KMS-11 (cell line): Measurements from ENCODE around the gene CSPG5.

Experiments
- H2AFZ ChIP-seq: fragments of 200-600 bp; sonication (generic); 2 replicates; pipeline ENCODE4 v1.6.1; 2016; ENCODE audit warnings: antibody characterized with exemption, mixed run types, low read depth
- H3K27ac ChIP-seq: fragments of 200-600 bp; sonication (generic); 2 replicates; pipeline ENCODE4 v1.6.1; 2016; ENCODE audit warnings: mild to moderate bottlenecking, mixed run types
- H3K27me3 ChIP-seq: fragments of 200-600 bp; sonication (generic); 2 replicates; pipeline ENCODE4 v1.6.1; 2017; ENCODE audit warnings: mild to moderate bottlenecking, low read depth, mixed run types, moderate library complexity; ENCODE audit not compliant: insufficient read depth
- H3K36me3 ChIP-seq: fragments of 200-600 bp; sonication (generic); 2 replicates; pipeline ENCODE4 v1.6.1; 2017; ENCODE audit warnings: mild to moderate bottlenecking, mixed run types; ENCODE audit not compliant: insufficient read depth
- H3K4me1 ChIP-seq: fragments of 200-600 bp; sonication (generic); 2 replicates; pipeline ENCODE4 v1.6.1; 2016; ENCODE audit warnings: mild to moderate bottlenecking, low read depth, mixed run types; ENCODE audit not compliant: poor library complexity, severe bottlenecking
- H3K4me2 ChIP-seq: fragments of 200-600 bp; sonication (generic); 2 replicates; pipeline ENCODE4 v1.7.0; 2016; ENCODE audit warnings: mild to moderate bottlenecking, mixed run types
- H3K4me3 ChIP-seq: fragments of 200-600 bp; sonication (generic); IDR thresholded peaks from 2 replicates; pipeline ENCODE4 v1.6.1; 2017; ENCODE audit warnings: low read depth, low read length, mixed read lengths; ENCODE audit not compliant: insufficient read depth
- H3K79me2 ChIP-seq: fragments of 200-600 bp; sonication (generic); 2 replicates; pipeline ENCODE4 v1.6.1; 2016; ENCODE audit warnings: low read depth, mixed run types; ENCODE audit not compliant: insufficient read depth
- H3K9ac ChIP-seq: fragments of 200-600 bp; sonication (generic); 2 replicates; pipeline ENCODE4 v1.6.1; 2016; ENCODE audit warnings: mild to moderate bottlenecking, mixed run types
- H4K20me1 ChIP-seq: fragments of 200-600 bp; sonication (generic); 2 replicates; pipeline ENCODE4 v1.6.1; 2016; ENCODE audit warnings: mild to moderate bottlenecking, mixed run types; ENCODE audit not compliant: insufficient read depth
- TF ChIP-seq, protein P1 (sequence below): fragments of 200-600 bp; sonication (generic); conservative IDR thresholded peaks from 2 replicates; pipeline ENCODE4 v1.6.1; 2017; ENCODE audit warnings: low read depth, mild to moderate bottlenecking, antibody characterized with exemption, low read length, moderate library complexity, mixed read lengths

CSPG5 gene

DNA sequence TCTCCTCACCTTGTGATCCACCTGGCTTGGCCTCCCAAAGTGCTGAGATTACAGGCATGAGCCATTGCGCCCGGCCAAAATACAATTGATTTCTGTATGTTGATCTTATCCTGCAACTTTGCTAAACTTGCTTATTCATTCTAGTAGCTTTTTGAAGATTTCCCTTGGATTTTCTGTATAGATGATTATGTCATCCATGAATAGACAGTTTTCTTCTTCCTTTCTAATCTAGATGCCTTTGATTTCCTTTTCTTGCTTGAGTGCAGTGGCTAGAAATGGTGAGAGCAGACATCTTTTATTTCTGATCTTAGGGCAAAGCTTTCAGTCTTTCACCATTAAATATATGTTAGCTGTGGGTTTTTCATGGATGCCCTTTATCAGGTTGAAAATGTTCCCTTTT, 60.7 kb downstream of the CSPG5 start:
- no peak overlapping the region for H3K9ac ChIP-seq
- no peaks in the 10 kb centered on the region for H4K20me1 ChIP-seq
- H3K4me2 ChIP-seq = no peak overlapping the region
- TF ChIP-seq, protein P1, sequence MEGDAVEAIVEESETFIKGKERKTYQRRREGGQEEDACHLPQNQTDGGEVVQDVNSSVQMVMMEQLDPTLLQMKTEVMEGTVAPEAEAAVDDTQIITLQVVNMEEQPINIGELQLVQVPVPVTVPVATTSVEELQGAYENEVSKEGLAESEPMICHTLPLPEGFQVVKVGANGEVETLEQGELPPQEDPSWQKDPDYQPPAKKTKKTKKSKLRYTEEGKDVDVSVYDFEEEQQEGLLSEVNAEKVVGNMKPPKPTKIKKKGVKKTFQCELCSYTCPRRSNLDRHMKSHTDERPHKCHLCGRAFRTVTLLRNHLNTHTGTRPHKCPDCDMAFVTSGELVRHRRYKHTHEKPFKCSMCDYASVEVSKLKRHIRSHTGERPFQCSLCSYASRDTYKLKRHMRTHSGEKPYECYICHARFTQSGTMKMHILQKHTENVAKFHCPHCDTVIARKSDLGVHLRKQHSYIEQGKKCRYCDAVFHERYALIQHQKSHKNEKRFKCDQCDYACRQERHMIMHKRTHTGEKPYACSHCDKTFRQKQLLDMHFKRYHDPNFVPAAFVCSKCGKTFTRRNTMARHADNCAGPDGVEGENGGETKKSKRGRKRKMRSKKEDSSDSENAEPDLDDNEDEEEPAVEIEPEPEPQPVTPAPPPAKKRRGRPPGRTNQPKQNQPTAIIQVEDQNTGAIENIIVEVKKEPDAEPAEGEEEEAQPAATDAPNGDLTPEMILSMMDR = no peak
- no peak overlapping the region for H2AFZ ChIP-seq
- H3K27me3 ChIP-seq = no peaks in the 10 kb centered on the region
- no peak overlapping the region for H3K4me3 ChIP-seq
- H3K4me1 ChIP-seq = peaks cover 7% of the 10 kb centered on the region
- H3K79me2 ChIP-seq = no peaks in the 10 kb centered on the region
- H3K36me3 ChIP-seq = no peaks in the 10 kb centered on the region
- H3K27ac ChIP-seq = no peak overlapping the region

DNA sequence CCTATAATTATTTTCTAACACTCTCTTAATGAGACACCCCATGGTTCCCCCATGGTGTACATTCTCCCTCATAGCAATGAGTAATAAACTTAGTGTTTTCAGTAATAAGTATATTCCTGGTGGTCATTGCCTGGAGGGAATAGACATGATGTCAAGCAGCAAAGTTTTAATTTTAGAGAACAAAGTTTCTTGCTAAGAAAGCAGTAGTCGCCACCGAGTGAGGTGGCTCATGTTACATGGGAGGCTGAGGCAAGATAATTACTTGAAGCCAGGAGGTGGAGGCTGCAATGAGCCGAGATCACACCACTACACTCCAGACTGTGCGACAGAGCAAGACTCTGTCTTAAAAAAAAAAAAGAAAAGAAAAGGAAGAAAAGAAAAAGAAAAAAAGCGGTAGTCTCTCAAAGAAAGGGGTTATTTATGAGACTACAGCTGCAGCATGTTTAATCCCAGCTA, 62.8 kb downstream of the CSPG5 start:
- Histone ChIP-seq H3K4me2 (no peak overlapping the region), H2AFZ (no peak overlapping the region), H3K79me2 (no peaks in the 10 kb centered on the region; the same call in 1 of the 2 replicates), H3K4me3 (no peak overlapping the region), H3K27me3 (no peaks in the 10 kb centered on the region), H4K20me1 (no peaks in the 10 kb centered on the region), H3K9ac (no peak overlapping the region), H3K4me1 (no peaks in the 10 kb centered on the region), H3K27ac (no peak overlapping the region), H3K36me3 (no peaks in the 10 kb centered on the region)
- TF ChIP-seq, protein P1 = no peak

DNA sequence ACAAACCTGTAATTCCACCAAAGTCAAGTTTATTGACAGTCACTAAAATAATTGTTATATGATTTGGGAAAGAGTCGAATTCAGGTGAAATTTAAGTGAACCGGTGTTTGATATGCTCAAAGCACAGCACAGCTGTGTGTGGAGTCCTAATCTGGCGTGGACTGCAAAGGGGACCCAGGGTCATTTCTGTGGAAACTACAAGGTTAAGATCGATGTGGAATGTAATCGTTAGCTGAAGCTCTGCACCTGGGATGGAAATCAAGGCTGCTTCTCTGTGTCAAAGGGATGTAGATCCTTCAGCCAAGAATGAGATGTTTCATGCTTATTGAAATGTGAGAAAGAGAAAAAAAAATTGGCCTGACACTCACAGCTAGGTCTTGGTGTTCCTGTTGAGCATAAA, 63.6 kb downstream of the CSPG5 start:
- H3K27me3 ChIP-seq = no peaks in the 10 kb centered on the region
- H2AFZ ChIP-seq = no peak overlapping the region
- no peak overlapping the region for H3K4me2 ChIP-seq
- TF ChIP-seq, protein P1 = no peak
- H3K4me1 ChIP-seq = no peaks in the 10 kb centered on the region
- H3K36me3 ChIP-seq = no peaks in the 10 kb centered on the region
- no peak overlapping the region for H3K27ac ChIP-seq
- no peaks in the 10 kb centered on the region; the same call in 1 of the 2 replicates for H3K79me2 ChIP-seq
- no peak overlapping the region for H3K9ac ChIP-seq
- H3K4me3 ChIP-seq = no peak overlapping the region
- H4K20me1 ChIP-seq = no peaks in the 10 kb centered on the region

DNA sequence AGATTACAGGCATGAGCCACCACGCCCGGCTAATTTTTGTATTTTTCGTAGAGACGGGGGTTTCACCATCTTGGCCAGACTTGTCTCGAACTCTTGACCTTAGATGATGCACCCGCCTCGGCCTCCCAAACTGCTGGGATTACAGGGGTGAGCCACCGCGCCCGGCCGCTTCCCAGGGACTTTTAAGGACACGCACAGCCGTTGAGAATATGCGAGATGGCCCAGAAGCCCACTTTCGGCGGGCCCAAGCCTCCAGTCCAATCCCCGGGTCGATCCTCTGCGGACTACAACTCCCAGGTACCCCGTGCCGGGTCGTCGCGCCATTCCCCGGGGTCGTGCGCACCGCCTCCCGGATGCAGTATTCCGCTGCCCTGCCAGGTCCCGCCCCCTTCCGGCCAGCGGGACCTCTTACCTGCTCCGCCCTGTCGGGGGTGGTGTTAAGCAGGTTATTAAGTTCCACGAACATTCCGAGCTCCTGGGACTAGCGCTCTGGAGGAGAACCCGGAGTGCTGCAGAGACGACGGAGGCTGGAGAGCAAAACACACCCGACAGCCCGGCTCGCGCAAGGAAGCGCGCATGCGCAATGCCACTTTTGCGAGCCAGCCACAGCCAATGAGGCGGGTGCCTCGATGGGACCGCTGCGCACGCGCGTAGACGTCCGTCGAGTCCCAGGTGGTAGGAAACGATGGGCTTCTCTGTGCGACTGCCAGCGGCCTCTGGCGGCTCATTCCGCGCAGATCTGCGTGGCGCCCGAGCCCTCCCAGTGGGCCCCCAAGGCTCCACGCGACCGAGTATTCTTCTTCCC, 65.3 kb downstream of the CSPG5 start, which contains the start of gene ELP6:
ELP6 (minus strand) TSS at position 588 of the 805 bp plus-strand sequence; CDS start at position 466, 122 bp downstream.
- H3K27ac ChIP-seq = peak within 1 kb of the TSS; percentile 74
- no peaks in the 10 kb centered on the region; the same call in 1 of the 2 replicates for H3K79me2 ChIP-seq
- no peaks in the 10 kb centered on the region for H3K4me1 ChIP-seq
- peak within 1 kb of the TSS; percentile 85 for H3K9ac ChIP-seq
- H3K4me3 ChIP-seq = no peak within 1 kb of the TSS
- H3K36me3 ChIP-seq = no peaks in the 10 kb centered on the region
- H2AFZ ChIP-seq = peak within 1 kb of the TSS; percentile 78
- H3K4me2 ChIP-seq = peak within 1 kb of the TSS; percentile 57; the same call in 1 of the 2 replicates
- H3K27me3 ChIP-seq = no peaks in the 10 kb centered on the region
- no peaks in the 10 kb centered on the region for H4K20me1 ChIP-seq
- TF ChIP-seq, protein P1 = no peak
